HepG2 (cell line): ENCODE data around the gene SREBF1. TPM values are rescaled to one million over a fixed set of nuclear protein-coding genes. Genes with fewer than 3 reads are reported as not detected.
A peak's percentile ranks its signal among the peaks of the same experiment; 100 is the strongest.

Experiments used
- ATAC-seq: fragments of 200-7000 bp; cut with Tn5 transposase; 3 replicates; pipeline ENCODE4 v1.9.1; 2020; ENCODE audit warnings: mild to moderate bottlenecking, moderate library complexity
- BruUV-seq: library from RNA; stranded (reverse); fragments of 400-500 nt; replicated peaks from 2 replicates; lab custom pipeline; 2021; lab: Mats Ljungman, UMichigan
- CTCF ChIA-PET: fragments of 300-600 bp; formaldehyde crosslinking; extraction: SDS; loops from one replicate; lab custom pipeline; 2021; ENCODE audit warnings: low total read pairs, inconsistent platforms, low intra/inter-chr PET ratio; lab: Yijun Ruan, JAX
- POLR2A ChIA-PET: fragments of 350-600 bp; sonication (Branson Sonifier 250); formaldehyde crosslinking; loops from one replicate; lab custom pipeline; 2020; ENCODE audit warnings: antibody characterized with exemption, inconsistent platforms; lab: Yijun Ruan, JAX
- DNase-seq: peaks from one replicate; pipeline ENCODE4 v3.0.0-alpha.2; 2015; ENCODE audit warnings: low spot score
- FAIRE-seq: peaks from 3 replicates; lab custom pipeline; 2011; peaks lifted over from hg19 to GRCh38; lab: Jason Lieb, UNC
- H2AFZ ChIP-seq: one replicate; pipeline ENCODE4 v1.6.1; 2011; ENCODE audit warnings: low read length, inconsistent platforms
- H3K27ac ChIP-seq: fragments of 300-600 bp; 3 replicates; pipeline ENCODE4 v1.8.0; 2011; ENCODE audit warnings: mixed run types, mild to moderate bottlenecking, mixed read lengths, low read length, inconsistent platforms; ENCODE audit not compliant: insufficient read depth; ENCODE audit errors: extremely low read length
- H3K27me3 ChIP-seq, 2 experiments: fragments of 200-600 bp in 1 of 2; 2 replicates in 1 of 2; 3 replicates in 1 of 2; pipeline versions ENCODE4 v1.6.0 to v1.8.0; 2011; ENCODE audit warnings: low read length in 2 of 2, mild to moderate bottlenecking in 2 of 2, moderate library complexity in 2 of 2, inconsistent platforms in 1 of 2; ENCODE audit not compliant: insufficient read depth in 2 of 2, control insufficient read depth in 1 of 2
- H3K36me3 ChIP-seq, 2 experiments: fragments of 200-600 bp in 1 of 2; replicated peaks in 1 of 2; 2 replicates in 1 of 2; 3 replicates in 1 of 2; pipeline versions ENCODE4 v1.5.1 to v1.8.0; 2011; ENCODE audit warnings: low read length in 2 of 2, inconsistent platforms in 1 of 2; ENCODE audit not compliant: insufficient read depth in 2 of 2, control insufficient read depth in 1 of 2
- H3K4me1 ChIP-seq: 2 replicates; pipeline ENCODE4 v1.5.1; 2012; ENCODE audit warnings: low read length, inconsistent platforms; ENCODE audit not compliant: insufficient read depth
- H3K4me2 ChIP-seq: 2 replicates; pipeline ENCODE4 v1.6.0; 2011; ENCODE audit warnings: low read depth, low read length, inconsistent platforms
- H3K4me3 ChIP-seq, 3 experiments: fragments of 200-600 bp in 1 of 3; sonication (generic), shearing (Covaris generic) in 1 of 3; replicated peaks in 1 of 3; 2 replicates each; pipeline ENCODE4 v1.5.1; 2011 to 2016; ENCODE audit warnings: low read length in 3 of 3, inconsistent platforms in 2 of 3, low read depth in 2 of 3, mild to moderate bottlenecking in 2 of 3, control low read depth in 1 of 3, mixed read lengths in 1 of 3; ENCODE audit not compliant: insufficient read depth in 1 of 3
- H3K79me2 ChIP-seq: one replicate; pipeline ENCODE4 v1.6.1; 2011; ENCODE audit warnings: low read length, inconsistent platforms; ENCODE audit not compliant: insufficient read depth
- H3K9ac ChIP-seq: 2 replicates; pipeline ENCODE4 v1.6.0; 2011; ENCODE audit warnings: mild to moderate bottlenecking, low read depth, low read length, inconsistent platforms; ENCODE audit not compliant: insufficient read depth
- H3K9me3 ChIP-seq: 2 replicates; pipeline ENCODE4 v1.5.1; 2012; ENCODE audit warnings: mild to moderate bottlenecking, low read length
- H4K20me1 ChIP-seq: 2 replicates; pipeline ENCODE4 v1.6.0; 2011; ENCODE audit warnings: inconsistent platforms, mild to moderate bottlenecking, low read length, moderate library complexity; ENCODE audit not compliant: insufficient read depth
- BCL3 ChIP-seq: sonication (generic); formaldehyde crosslinking; IDR thresholded peaks from 2 replicates; pipeline ENCODE4 v1.5.1; 2020; ENCODE audit warnings: mild to moderate bottlenecking, missing genetic modification reagents, moderate library complexity
- DNMT1 ChIP-seq: sonication (generic); formaldehyde crosslinking; IDR thresholded peaks from 2 replicates; pipeline ENCODE4 v1.5.1; 2020; ENCODE audit warnings: mild to moderate bottlenecking, missing genetic modification reagents
- HNRNPH1 ChIP-seq: fragments of 200-400 bp; formaldehyde crosslinking; optimal IDR thresholded peaks from 2 replicates; pipeline ENCODE3; 2017; ENCODE audit warnings: mild to moderate bottlenecking, low read depth, low read length
- KDM4B ChIP-seq: sonication (generic); formaldehyde crosslinking; IDR thresholded peaks from 2 replicates; pipeline ENCODE4 v1.4.0; 2020; ENCODE audit warnings: missing genetic modification reagents
- STAG1 ChIP-seq: sonication (generic); formaldehyde crosslinking; IDR thresholded peaks from 2 replicates; pipeline ENCODE4 v1.4.0; 2020; ENCODE audit warnings: missing genetic modification reagents
- ZNF317 ChIP-seq: sonication (generic); formaldehyde crosslinking; IDR thresholded peaks from 2 replicates; pipeline ENCODE4 v1.5.0; 2020; ENCODE audit warnings: mild to moderate bottlenecking, missing genetic modification reagents
- WGBS: methylation state at CpG from one replicate; pipeline ENCODE4 v1.1.6; 2017; ENCODE audit warnings: low lambda C conversion rate; 5-methylcytosine and 5-hydroxymethylcytosine counted together
- in situ Hi-C: cut with HindIII; loops from 2 replicates; pipeline ENCODE4 v1.10.0; 2017; ENCODE audit warnings: low pct_unique_long_range_greater_than_20kb; ENCODE audit not compliant: extremely low pct_ligation_motif_present
- intact Hi-C: fragments of 100-400 bp; cut with micrococcal nuclease; formaldehyde crosslinking; loops from one replicate; pipeline ENCODE4 v1.10.0; 2022; ENCODE audit not compliant: unreplicated experiment
- polyA plus RNA-seq, 8 experiments: library from polyadenylated mRNA; depleted of rRNA in 3 of 8; stranded (reverse) in 7 of 8; unstranded in 1 of 8; fragments of >200 nt; fragmentation: Illumina TruSeq in 4 of 8; extraction: Trizol in 4 of 8; gene quantifications; 2 replicates each; pipeline versions ENCODE4 v1.2.1 to v1.2.3, GENCODE V29; 2011 to 2016; ENCODE audit warnings: low read depth in 4 of 8, missing spikeins in 1 of 8, mixed read lengths in 1 of 8; ENCODE audit not compliant: insufficient read depth in 1 of 8
- total RNA-seq, 5 experiments: library from RNA; depleted of rRNA; stranded (reverse); fragments of >200 nt; fragmentation: Illumina TruSeq; extraction: Trizol; gene quantifications; 2 replicates each; pipeline ENCODE4 v1.2.3, GENCODE V29; 2016; ENCODE audit warnings: low read depth in 1 of 5
- TF ChIP-seq, protein P1 (sequence below): sonication (generic); formaldehyde crosslinking; IDR thresholded peaks from 2 replicates; pipeline ENCODE4 v1.4.0; 2020; ENCODE audit warnings: missing genetic modification reagents, borderline replicate concordance
- TF ChIP-seq, protein P2 (sequence below): sonication (generic); formaldehyde crosslinking; IDR thresholded peaks from 2 replicates; pipeline ENCODE4 v1.5.0; 2020; ENCODE audit warnings: mild to moderate bottlenecking, missing genetic modification reagents

SREBF1 gene
- total and polyA plus RNA-seq, 2 of the 13 experiments (the other 11 are each of a cell fraction or from before 2014, with no cell fraction given), result 34.3 to 38.0 TPM

- TF ChIP-seq ZNF317 (no peak), BCL3 (CRISPR knock-in tag) (no peak), STAG1 (0 out of 2 replicates have a peak, but pooled peaks have one; percentile 5)
- TF ChIP-seq, protein P1, sequence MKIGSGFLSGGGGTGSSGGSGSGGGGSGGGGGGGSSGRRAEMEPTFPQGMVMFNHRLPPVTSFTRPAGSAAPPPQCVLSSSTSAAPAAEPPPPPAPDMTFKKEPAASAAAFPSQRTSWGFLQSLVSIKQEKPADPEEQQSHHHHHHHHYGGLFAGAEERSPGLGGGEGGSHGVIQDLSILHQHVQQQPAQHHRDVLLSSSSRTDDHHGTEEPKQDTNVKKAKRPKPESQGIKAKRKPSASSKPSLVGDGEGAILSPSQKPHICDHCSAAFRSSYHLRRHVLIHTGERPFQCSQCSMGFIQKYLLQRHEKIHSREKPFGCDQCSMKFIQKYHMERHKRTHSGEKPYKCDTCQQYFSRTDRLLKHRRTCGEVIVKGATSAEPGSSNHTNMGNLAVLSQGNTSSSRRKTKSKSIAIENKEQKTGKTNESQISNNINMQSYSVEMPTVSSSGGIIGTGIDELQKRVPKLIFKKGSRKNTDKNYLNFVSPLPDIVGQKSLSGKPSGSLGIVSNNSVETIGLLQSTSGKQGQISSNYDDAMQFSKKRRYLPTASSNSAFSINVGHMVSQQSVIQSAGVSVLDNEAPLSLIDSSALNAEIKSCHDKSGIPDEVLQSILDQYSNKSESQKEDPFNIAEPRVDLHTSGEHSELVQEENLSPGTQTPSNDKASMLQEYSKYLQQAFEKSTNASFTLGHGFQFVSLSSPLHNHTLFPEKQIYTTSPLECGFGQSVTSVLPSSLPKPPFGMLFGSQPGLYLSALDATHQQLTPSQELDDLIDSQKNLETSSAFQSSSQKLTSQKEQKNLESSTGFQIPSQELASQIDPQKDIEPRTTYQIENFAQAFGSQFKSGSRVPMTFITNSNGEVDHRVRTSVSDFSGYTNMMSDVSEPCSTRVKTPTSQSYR, result no peak
Observed at GRCh38 chr17:17870247-17870646, 33.5 kb upstream of the SREBF1 start (continued).

- H3K36me3 ChIP-seq, result no peaks in the 10 kb centered on the region
- 93% methylated on average over 18 of the region's 18 CpGs for WGBS
- no peak for DNase-seq
- in situ Hi-C loops (no loop called here), intact Hi-C loops (no loop called here)
- H2AFZ ChIP-seq, result no peak overlapping the region
- no peak overlapping the region for H3K4me2 ChIP-seq
- no peak overlapping the region for H3K9ac ChIP-seq
- CTCF ChIA-PET, result no interaction called here
- no peak for FAIRE-seq
- no peaks in the 10 kb centered on the region for H3K9me3 ChIP-seq
- no peaks in the 10 kb centered on the region for H3K27me3 ChIP-seq
- TF ChIP-seq, protein P2, sequence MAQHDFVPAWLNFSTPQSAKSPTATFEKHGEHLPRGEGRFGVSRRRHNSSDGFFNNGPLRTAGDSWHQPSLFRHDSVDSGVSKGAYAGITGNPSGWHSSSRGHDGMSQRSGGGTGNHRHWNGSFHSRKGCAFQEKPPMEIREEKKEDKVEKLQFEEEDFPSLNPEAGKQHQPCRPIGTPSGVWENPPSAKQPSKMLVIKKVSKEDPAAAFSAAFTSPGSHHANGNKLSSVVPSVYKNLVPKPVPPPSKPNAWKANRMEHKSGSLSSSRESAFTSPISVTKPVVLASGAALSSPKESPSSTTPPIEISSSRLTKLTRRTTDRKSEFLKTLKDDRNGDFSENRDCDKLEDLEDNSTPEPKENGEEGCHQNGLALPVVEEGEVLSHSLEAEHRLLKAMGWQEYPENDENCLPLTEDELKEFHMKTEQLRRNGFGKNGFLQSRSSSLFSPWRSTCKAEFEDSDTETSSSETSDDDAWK (CRISPR knock-in tag), result no peak
- TF ChIP-seq HNRNPH1 (no peak), KDM4B (CRISPR knock-in tag) (no peak), DNMT1 (no peak)
- no peak for ATAC-seq
- H4K20me1 ChIP-seq, result no peaks in the 10 kb centered on the region
- H3K79me2 ChIP-seq, result no peaks in the 10 kb centered on the region
- H3K4me1 ChIP-seq, result peaks cover 21% of the 10 kb centered on the region
- no peak overlapping the region for H3K27ac ChIP-seq
- POLR2A ChIA-PET, result no interaction called here
- BruUV-seq, result no TSS peak
- H3K4me3 ChIP-seq, result no peak overlapping the region
Observed at GRCh38 chr17:17868641-17869522, 32.1 kb upstream of the SREBF1 start.
